Stimulated activated CD4-positive, alpha-beta T cell treated with anti-CD3 and anti-CD28 coated beads, TNF-alpha, amount 100 ng/mL, for 48 hours (primary cell): Measurements from ENCODE around the gene PASK.
"Not testable (repeated sequence)": the region's sequence is repeated elsewhere in the genome, so short reads cannot be mapped to it uniquely, and the experiment has no call there.

Experiments
- DNase-seq, 3 donors: peaks; one replicate each; pipeline ENCODE4 v3.0.0-alpha.2; 2020; ENCODE audit warnings: low read depth in 3 of 3

Gene PASK

DNA sequence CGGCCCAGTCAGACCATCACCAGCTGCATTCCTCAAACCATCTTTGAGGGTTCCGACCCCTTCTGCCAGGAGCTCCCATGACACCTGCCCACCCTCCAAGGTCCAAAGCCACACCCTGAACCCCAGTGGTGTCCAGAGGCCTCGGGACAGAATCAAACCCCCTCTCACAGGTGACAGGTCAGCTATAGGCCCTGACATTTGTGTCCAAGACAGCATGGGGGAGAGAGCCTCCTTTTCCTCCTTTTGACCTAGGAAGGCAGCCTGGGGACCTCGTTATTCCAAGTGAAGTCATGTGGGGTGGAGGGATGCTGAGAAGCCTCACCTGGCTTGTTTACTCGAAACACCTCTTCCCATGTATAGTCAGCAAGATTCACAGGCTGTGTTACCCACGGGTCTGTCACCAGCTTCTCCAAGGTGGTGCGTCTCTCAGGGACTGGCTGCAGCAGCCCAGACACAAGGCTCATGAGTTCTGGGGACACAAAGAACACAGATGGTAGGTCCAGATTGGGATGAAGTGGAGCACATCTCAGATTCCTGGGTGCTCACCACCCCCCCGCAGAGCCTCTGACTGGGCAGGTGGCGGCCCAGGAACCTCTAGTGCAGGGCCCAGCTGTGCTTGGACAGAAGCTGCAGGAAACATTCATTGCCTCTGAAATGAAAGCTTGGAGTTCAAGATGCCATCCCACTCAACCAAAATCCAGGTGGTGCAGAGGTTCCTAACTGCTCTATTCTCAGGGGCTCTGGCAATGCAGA lies 42.1 kb downstream of the PASK start:
- no peak for DNase-seq

DNA sequence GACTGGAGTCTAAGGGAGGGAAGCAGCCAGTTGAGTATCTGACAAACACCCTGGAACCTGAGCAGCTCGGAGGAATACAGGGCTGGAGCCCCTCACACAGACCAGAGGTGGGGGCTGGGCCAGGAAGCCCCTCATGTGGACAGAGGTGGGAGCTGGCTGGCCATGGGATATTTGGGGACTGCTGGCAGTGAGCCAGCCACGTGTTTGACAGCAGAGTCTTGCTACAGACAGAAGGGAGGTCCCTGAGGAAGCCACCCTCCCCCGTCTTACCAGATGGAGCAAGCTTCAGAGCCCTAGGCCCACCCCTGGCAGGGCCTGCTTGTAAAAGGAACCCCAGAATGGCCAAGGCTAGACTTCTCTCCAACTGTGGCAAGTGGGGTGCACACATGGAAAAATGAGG lies 43.6 kb downstream of the PASK start:
- no peak for DNase-seq

DNA sequence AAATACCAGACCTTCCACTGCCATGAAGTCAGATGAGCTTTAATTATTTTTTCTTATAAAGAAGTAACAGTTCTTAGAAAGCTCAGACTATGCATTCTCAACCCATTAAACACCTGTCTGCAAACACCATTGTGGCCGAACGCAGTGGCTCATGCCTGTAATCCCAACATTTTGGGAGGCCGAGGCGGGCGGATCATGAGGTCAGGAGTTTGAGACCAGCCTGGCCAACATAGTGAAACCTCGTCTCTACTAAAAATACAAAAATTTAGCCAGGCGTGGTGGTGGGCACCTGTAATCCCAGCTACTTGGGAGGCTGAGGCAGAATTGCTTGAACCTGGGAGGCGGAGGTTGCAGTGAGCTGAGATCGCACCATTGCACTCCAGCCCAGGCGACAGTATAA lies 44.7 kb downstream of the PASK start:
- not testable (repeated sequence) for DNase-seq

GRCh38 chr2:241103176-241103595 lies 46.1 kb downstream of the PASK start:
- DNase-seq: no peak

DNA sequence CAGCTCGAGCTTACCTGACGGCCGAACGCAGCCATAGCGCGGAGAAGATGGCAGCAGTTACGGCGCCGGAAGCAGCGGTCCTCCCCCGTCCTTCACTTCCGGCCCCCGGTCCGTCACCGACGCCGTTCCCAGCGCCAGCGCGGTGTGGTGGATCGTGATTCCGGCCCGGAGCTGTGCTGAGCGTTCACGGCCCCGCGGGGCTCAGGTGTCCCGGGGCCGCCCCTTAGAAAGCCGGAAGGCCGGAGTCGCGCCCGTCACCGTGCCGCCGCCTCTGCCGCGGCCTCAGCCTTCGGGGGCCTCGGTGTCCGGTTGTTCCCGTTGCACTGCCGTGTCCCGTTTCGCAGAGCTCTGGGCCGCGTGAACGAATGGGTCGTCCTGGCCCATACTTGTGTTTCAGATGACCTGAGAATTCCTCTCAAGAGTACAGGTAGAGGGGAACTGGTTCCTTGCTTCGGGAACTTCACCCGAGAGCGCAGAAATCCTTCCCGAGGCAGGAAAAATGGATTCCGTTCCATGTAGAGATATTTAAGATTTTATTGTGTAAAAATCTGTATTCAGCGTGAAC lies 47.0 kb downstream of the PASK start, which contains the start of gene MTERF4:
Gene MTERF4, minus strand, starts transcription at position 49 of the 565 bp plus-strand sequence. Its CDS starts 14 bp downstream, at position 35.
- DNase-seq: peak; percentile 82 to 84 (median 82)

GRCh38 chr2:241099246-241099645 lies 50.0 kb downstream of the PASK start:
- no peak for DNase-seq

GRCh38 chr2:241096979-241097378 lies 52.3 kb downstream of the PASK start:
- no peak for DNase-seq

- DNase-seq: no peak
These were observed 53.5 kb downstream of the PASK start for GRCh38 chr2:241095594-241096290.

DNA sequence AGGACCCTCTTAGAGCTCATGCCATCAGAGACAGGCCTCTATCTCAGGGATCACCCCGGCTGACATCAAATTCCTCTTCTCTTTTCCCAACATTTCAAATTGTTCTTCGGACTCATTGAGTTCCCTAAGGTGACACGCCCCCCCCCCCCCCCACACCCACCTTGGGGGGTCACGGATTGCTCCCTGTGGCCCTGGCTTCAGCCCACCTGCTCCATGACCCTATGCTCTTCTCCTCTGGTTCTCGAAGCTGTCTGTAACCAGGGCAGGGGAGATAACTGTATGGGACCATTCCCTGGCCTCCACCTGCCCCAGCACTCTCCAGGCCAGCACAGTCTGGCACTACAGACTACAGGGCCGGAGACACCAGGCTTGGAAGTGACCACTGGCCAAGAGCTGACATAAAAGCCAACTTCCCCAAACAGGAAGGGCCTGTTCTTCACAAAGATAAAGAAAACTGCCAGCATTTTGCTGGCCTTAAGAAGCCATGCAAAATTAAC lies 54.3 kb downstream of the PASK start:
- DNase-seq: no peak

- DNase-seq: no peak
These were observed 55.1 kb downstream of the PASK start for GRCh38 chr2:241094172-241094571.

DNA sequence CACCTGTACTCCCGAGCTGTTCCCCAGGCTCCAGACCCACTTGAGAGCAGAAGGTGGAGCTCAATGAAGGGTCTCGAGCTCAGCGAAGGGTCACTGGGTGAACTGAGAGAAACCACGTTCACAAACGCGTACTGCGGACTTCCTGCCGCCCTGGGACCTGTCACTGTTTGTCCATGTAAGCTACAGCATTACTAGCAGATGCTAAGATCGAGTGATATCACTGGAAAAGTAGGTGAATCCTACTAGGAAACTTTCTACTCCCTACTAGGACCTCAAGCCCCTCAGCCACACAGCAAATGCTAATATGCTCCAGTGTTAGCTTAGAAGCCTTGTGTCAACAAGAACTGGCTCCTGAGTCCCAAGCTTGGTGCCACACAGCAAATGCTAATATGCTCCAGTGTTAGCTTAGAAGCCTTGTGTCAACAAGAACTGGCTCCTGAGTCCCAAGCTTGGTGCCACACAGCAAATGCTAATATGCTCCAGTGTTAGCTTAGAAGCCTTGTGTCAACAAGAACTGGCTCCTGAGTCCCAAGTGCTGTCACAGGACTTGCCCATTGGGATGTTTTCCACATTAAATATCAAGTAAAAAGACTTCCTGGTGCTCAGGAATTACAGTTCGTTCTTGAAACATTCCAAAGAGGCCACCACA lies 56.0 kb downstream of the PASK start:
- not testable (repeated sequence) for DNase-seq

DNA sequence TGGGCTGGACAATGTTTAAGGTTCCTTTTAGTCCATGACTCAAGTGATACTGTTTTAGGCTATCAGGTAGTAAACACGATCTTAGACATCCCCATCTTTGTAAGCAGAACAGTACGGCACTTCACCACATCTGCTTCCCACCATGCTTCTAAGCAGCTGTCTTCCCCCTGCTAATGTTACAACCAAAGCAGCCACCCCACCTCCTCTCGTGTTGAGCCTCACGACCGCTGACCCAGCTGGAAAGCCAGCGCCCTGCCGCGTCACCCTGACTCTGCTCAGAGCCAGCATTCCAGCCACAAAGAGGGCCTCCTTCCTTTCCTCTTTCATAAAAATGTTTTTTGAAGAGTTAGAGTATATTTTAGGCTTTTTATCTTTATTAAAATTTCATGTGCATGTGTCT lies 56.6 kb downstream of the PASK start:
- no peak for DNase-seq

DNA sequence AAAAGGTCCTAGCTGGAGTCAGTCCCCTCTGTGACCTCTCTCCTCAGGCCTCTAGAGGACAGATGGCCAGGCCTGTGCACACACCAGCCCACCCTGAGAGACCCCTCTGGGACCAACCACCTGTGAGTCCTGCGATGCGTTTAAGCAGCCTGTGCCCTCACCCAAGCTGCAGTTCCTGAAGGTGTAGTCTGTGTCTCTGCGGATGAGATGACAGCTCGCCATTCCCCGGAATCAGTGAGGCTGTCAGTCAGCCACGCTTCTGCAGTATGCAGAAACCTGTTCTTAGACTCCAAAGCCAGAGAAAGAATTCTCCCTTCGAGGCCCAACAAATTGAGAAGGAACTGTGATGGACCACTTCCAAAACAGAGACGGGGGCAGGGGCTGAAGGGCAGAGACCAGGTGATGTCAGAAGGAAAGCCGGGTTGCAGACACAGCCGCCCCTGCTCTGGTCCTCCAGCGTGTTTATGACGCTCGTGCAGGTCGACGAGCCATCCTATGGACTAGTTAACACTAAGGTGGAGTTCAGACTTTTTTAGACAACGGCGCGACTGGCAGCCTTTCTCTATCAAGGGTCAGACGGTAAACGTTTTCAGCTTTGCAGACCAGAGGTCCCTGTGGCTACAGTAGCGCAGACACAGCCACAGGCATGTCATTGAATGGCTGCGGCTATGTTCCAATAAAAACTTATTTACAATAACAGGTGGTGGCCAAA lies 57.4 kb downstream of the PASK start:
- no peak for DNase-seq

DNA sequence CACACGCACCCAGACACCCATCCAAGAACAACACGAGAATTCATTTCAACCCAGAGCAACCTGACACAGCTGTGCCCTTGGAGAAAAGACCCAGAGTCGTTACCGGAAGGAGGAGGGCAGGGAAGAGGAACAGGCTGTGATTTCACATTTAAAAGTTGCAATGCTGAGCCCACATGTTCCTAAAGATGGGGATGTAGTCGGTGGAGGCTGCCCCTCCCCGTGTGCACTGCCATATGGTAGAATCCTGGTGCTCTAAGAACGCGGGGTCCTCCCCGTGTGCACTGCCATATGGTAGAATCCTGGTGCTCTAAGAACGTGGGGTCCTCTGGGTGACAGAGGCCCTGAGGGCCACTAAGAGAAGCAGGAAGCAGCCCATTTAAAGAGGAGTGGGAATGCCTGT lies 58.1 kb downstream of the PASK start:
- no peak for DNase-seq

- DNase-seq: no peak
These were observed 60.2 kb downstream of the PASK start for GRCh38 chr2:241088791-241089732.

DNA sequence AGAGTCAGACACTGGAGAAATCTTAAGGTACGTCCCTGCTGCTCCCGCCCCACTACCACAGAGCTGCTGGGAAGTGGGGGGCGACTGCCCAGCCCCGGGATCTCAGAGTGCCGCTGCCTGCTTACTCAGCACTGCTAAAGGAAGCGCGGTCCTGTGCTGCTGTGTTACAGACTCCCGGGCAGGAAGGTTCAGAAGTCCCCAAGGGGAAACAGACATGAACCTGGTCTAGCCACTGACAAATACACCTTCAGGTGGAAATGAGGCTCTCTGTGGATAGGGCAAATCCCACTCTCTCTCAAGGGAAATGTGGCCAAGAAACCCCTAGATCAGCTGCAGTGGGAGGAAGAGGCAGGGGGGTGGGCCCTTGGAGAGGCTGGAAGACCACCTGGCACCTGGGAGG lies 60.9 kb downstream of the PASK start:
- no peak for DNase-seq

GRCh38 chr2:241087420-241088268 lies 61.6 kb downstream of the PASK start:
- DNase-seq: no peak

DNA sequence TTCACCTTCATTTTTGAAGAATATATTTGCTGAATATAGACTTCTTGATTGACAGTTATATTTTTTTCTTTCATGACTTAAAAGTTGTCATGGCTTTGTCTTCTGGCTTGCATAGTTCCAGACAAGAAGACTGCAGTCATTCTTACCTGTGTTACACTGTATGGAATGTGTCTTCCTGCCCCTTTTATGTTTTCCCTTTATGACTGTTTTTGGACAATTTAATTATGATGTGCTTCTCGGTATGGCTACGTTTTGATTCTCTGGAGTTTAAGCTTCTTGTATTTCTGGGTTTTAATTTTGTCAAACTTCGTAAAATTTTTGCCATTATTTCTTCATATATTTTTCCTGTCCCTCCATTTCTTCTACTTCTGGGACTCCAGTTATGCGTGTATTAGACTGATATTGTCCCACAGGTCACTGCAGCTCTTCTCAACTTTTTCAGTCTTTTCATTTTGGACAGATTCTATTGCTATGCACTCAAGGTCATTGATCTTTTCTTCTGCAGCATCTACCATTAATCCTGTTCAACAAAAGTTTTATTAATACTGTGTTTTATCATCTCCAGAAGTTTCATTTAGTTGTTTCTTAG lies 64.3 kb downstream of the PASK start:
- no peak for DNase-seq

DNA sequence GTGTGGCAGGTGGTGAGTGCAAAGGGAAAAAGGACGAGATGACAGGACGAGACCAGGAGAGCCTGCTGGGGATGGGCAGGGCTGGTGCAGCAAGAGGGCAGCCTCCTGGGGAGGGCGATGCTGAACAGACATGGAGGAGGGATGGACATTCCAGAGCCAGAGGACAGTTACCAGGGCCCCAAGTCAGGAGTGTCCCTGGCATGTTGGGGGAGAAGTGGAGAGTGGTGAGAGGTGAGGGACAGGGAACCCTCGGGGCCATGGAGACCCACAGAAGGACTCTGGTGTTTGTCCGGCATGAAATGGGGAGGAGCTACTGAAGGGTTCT lies 66.2 kb downstream of the PASK start:
- DNase-seq: no peak
